Effector CD8-positive, alpha-beta T cell (primary cell): ENCODE data around the gene TJAP1.

Experiments used
- DNase-seq: peaks from one replicate; lab custom pipeline; 2025; lab: John Stamatoyannopoulos, UW
- total RNA-seq, 4 experiments: gene quantifications; one replicate each; lab custom pipeline; 2026; lab: John Stamatoyannopoulos, UW

TJAP1 gene
- 44.2 to 57.4 (median 56.7) reads per million in 4 experiments for total RNA-seq

- peak; percentile 97 for DNase-seq
These were observed at the start of gene TJAP1 for GRCh38 chr6:43477235-43478007. TJAP1 (plus strand) TSS chr6:43477570; CDS start chr6:43499002, 21,432 bp downstream.

- no peak for DNase-seq
These were observed 49.2 kb upstream of the TJAP1 start for GRCh38 chr6:43428112-43428570.

- DNase-seq = no peak
These were observed 48.5 kb upstream of the TJAP1 start for GRCh38 chr6:43428874-43429273.

GRCh38 chr6:43432009-43432945 lies 45.1 kb upstream of the TJAP1 start:
- DNase-seq = no peak

GRCh38 chr6:43433148-43433547 lies 44.2 kb upstream of the TJAP1 start:
- DNase-seq = no peak

- DNase-seq = no peak
These were observed 43.1 kb upstream of the TJAP1 start for GRCh38 chr6:43434001-43434840.

- no peak for DNase-seq
These were observed 42.4 kb upstream of the TJAP1 start for GRCh38 chr6:43434943-43435342.

GRCh38 chr6:43435682-43436437 lies 41.5 kb upstream of the TJAP1 start:
- no peak for DNase-seq

- no peak for DNase-seq
These were observed 40.6 kb upstream of the TJAP1 start for GRCh38 chr6:43436577-43437282.

GRCh38 chr6:43437700-43438099 lies 39.7 kb upstream of the TJAP1 start:
- no peak for DNase-seq

GRCh38 chr6:43442935-43443334 lies 34.4 kb upstream of the TJAP1 start:
- DNase-seq = no peak

GRCh38 chr6:43444036-43444435 lies 33.3 kb upstream of the TJAP1 start:
- no peak for DNase-seq

GRCh38 chr6:43444582-43444981 lies 32.8 kb upstream of the TJAP1 start:
- DNase-seq = no peak

GRCh38 chr6:43445576-43445975 lies 31.8 kb upstream of the TJAP1 start:
- DNase-seq = no peak

- DNase-seq = no peak
These were observed 29.8 kb upstream of the TJAP1 start for GRCh38 chr6:43447604-43448003.

GRCh38 chr6:43448916-43449315 lies 28.5 kb upstream of the TJAP1 start:
- DNase-seq = no peak

- DNase-seq = no peak
These were observed 26.7 kb upstream of the TJAP1 start for GRCh38 chr6:43450699-43451131.

GRCh38 chr6:43451348-43451747 lies 26.0 kb upstream of the TJAP1 start:
- no peak for DNase-seq

- DNase-seq = no peak
These were observed 25.4 kb upstream of the TJAP1 start for GRCh38 chr6:43451939-43452338.

GRCh38 chr6:43452896-43453295 lies 24.5 kb upstream of the TJAP1 start:
- no peak for DNase-seq
